Endodermal cell (in vitro differentiated cells): ENCODE measurements around the gene TCF7L2. TPM values are rescaled to one million over a fixed set of nuclear protein-coding genes. Genes with fewer than 3 reads are reported as not detected.

Source experiments
- DNase-seq: peaks from one replicate; pipeline ENCODE4 v3.0.0-alpha.2; 2017
- H3K27ac ChIP-seq: 2 replicates; pipeline ENCODE4 v1.5.1; 2013; ENCODE audit warnings: mild to moderate bottlenecking, low read depth, low read length, moderate library complexity
- H3K27me3 ChIP-seq: 2 replicates; pipeline ENCODE4 v1.6.1; 2013; ENCODE audit warnings: mild to moderate bottlenecking, low read length, moderate library complexity; ENCODE audit not compliant: insufficient read depth, control insufficient read depth, poor library complexity, severe bottlenecking
- H3K36me3 ChIP-seq: 2 replicates; pipeline ENCODE4 v1.7.0; 2013; ENCODE audit warnings: mild to moderate bottlenecking, low read length, moderate library complexity; ENCODE audit not compliant: control insufficient read depth, insufficient read depth
- H3K4me1 ChIP-seq: one replicate; pipeline ENCODE4 v1.7.0; 2013; ENCODE audit warnings: low read length; ENCODE audit not compliant: control insufficient read depth, insufficient read depth
- H3K4me3 ChIP-seq: 2 replicates; pipeline ENCODE4 v1.5.1; 2013; ENCODE audit warnings: mild to moderate bottlenecking, low read length, moderate library complexity
- H3K9ac ChIP-seq: 2 replicates; pipeline ENCODE4 v1.6.1; 2013; ENCODE audit warnings: mild to moderate bottlenecking, low read length, moderate library complexity; ENCODE audit not compliant: poor library complexity, severe bottlenecking; ENCODE audit errors: extremely low read depth
- H3K9me3 ChIP-seq: 2 replicates; pipeline ENCODE4 v1.6.1; 2013; ENCODE audit warnings: mild to moderate bottlenecking, low read length, moderate library complexity; ENCODE audit not compliant: control insufficient read depth
- H3K27ac Mint-ChIP-seq: 2 replicates; pipeline ENCODE4 v1.8.0; 2020; ENCODE audit warnings: mixed read lengths
- H3K27me3 Mint-ChIP-seq: 2 replicates; pipeline ENCODE4 v1.8.0; 2021; ENCODE audit warnings: mild to moderate bottlenecking, mixed read lengths; ENCODE audit not compliant: insufficient read depth
- H3K36me3 Mint-ChIP-seq: 2 replicates; pipeline ENCODE4 v1.8.0; 2020; ENCODE audit warnings: low read depth, mixed read lengths
- H3K4me1 Mint-ChIP-seq: 2 replicates; pipeline ENCODE4 v1.8.0; 2020; ENCODE audit warnings: mixed read lengths
- H3K4me3 Mint-ChIP-seq: 2 replicates; pipeline ENCODE4 v1.8.0; 2020; ENCODE audit warnings: mild to moderate bottlenecking, moderate library complexity, mixed read lengths
- H3K9me3 Mint-ChIP-seq: 2 replicates; pipeline ENCODE4 v1.8.0; 2020; ENCODE audit warnings: mild to moderate bottlenecking, mixed read lengths
- WGBS, 2 experiments: methylation state at CpG; one replicate each; pipeline versions ENCODE4 v1.1.5 to v1.1.7; 2013; ENCODE audit warnings: missing lambda C conversion rate in 2 of 2, mixed read lengths in 1 of 2; ENCODE audit not compliant: insufficient coverage in 1 of 2, insufficient read length in 1 of 2; 5-methylcytosine and 5-hydroxymethylcytosine counted together
- total RNA-seq, 2 donors: library from RNA; stranded (reverse); fragmentation: NEBNext Ultra II Directional in 1 of 2; extraction: Animal tissue kit (Norgen Biotek cat#: 25700) in 1 of 2; gene quantifications; 2 replicates in 1 of 2; 3 replicates in 1 of 2; pipeline ENCODE4 v1.2.1, GENCODE V29; 2021
- TF ChIP-seq, protein P1 (sequence below): fragments of 200-600 bp; sonication (generic); conservative IDR thresholded peaks from 2 replicates; pipeline ENCODE4 v1.5.0; 2021; ENCODE audit warnings: antibody characterized with exemption, mild to moderate bottlenecking

The TCF7L2 gene
- total RNA-seq, 2 donors from 2014 or later: 73.2 to 105 TPM

DNA sequence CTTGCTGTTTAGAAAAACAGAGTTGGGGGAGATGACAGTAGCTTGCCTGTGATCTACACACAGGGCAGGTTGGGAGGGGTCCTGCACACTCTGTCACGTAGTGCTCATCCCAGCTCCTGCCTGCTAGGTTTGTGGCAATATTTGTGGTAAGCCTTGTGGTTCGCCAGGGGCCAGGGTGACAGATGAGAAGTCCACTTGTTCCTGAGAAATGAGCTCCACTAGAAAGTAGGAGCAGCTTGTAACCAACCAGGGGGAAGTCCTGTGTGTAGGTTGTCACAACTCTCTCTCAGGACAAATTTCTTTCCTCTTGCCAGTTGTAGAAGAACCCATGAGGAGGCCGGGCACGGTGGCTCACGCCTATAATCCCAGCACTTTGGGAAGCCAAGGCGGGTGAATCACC lies 147.0 kb downstream of the TCF7L2 start:
- no peaks in the 10 kb centered on the region for H3K9me3 Mint-ChIP-seq
- H3K27ac Mint-ChIP-seq: peak overlapping the region; percentile 52
- H3K27ac ChIP-seq: no peak overlapping the region
- peaks cover 44% of the 10 kb centered on the region for H3K4me1 Mint-ChIP-seq
- peaks cover 9% of the 10 kb centered on the region for H3K4me1 ChIP-seq
- H3K4me3 Mint-ChIP-seq: no peak overlapping the region
- H3K36me3 Mint-ChIP-seq: peaks cover 80% of the 10 kb centered on the region
- H3K36me3 ChIP-seq: peaks cover 71% of the 10 kb centered on the region
- no peak overlapping the region for H3K9ac ChIP-seq
- 85 to 100% methylated on average over 2 to 6 of the region's 6 CpGs for WGBS, 2 experiments
- no peaks in the 10 kb centered on the region for H3K27me3 Mint-ChIP-seq
- DNase-seq: peak; percentile 28
- no peaks in the 10 kb centered on the region for H3K9me3 ChIP-seq
- H3K4me3 ChIP-seq: no peak overlapping the region
- no peaks in the 10 kb centered on the region for H3K27me3 ChIP-seq
- TF ChIP-seq, protein P1, sequence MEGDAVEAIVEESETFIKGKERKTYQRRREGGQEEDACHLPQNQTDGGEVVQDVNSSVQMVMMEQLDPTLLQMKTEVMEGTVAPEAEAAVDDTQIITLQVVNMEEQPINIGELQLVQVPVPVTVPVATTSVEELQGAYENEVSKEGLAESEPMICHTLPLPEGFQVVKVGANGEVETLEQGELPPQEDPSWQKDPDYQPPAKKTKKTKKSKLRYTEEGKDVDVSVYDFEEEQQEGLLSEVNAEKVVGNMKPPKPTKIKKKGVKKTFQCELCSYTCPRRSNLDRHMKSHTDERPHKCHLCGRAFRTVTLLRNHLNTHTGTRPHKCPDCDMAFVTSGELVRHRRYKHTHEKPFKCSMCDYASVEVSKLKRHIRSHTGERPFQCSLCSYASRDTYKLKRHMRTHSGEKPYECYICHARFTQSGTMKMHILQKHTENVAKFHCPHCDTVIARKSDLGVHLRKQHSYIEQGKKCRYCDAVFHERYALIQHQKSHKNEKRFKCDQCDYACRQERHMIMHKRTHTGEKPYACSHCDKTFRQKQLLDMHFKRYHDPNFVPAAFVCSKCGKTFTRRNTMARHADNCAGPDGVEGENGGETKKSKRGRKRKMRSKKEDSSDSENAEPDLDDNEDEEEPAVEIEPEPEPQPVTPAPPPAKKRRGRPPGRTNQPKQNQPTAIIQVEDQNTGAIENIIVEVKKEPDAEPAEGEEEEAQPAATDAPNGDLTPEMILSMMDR: no peak

DNA sequence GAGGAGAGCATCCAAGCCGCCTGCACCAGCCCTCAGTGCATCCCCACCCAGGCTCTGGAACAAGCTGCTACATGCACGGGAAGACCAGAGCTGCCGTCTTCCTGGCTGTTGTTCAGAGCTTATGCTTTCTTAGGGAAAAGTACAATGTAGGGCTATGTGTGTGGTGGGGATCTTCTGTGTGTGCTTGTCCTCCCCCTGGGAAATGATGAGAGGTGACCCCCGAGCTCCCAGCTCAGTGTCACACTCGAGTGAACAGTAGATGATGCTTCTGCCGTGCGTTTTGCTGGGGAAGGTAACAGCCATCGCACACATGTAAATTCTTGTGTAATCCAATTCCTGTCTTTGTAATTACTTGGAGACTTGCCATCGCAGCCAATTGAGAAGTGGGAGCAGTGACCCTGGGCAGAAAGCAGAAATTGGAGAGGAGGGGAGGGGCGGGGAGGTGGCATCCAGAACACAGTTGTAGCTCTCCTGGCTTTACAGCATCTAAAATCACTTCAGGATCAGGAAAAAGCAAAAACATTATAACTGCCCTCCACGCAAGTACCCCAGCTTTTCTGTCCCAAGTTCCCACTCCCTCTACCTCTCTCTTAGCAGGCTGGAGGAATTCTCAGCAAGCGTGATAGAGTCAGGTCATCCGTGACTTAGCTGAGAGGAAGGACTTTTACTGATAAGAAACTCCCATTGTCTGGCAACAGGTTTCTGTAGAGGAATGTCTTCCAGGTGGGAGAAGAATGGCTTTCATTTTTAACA lies 149.6 kb downstream of the TCF7L2 start:
- peak; percentile 61 for DNase-seq
- Mint-ChIP-seq H3K27ac (peak overlapping the region; percentile 35), H3K4me1 (peaks cover 46% of the 10 kb centered on the region), H3K4me3 (no peak overlapping the region), H3K36me3 (peaks cover 69% of the 10 kb centered on the region), H3K9me3 (no peaks in the 10 kb centered on the region), H3K27me3 (no peaks in the 10 kb centered on the region)
- no peaks in the 10 kb centered on the region for H3K27me3 ChIP-seq
- WGBS, 2 experiments: 73 to 75% methylated on average over 8 to 13 of the region's 13 CpGs
- H3K36me3 ChIP-seq: peaks cover 62% of the 10 kb centered on the region
- no peak overlapping the region for H3K27ac ChIP-seq
- H3K4me1 ChIP-seq: peaks cover 14% of the 10 kb centered on the region
- H3K4me3 ChIP-seq: peak overlapping the region; percentile 31
- H3K9ac ChIP-seq: peak overlapping the region; percentile 50
- no peaks in the 10 kb centered on the region for H3K9me3 ChIP-seq
- TF ChIP-seq, protein P1: no peak

DNA sequence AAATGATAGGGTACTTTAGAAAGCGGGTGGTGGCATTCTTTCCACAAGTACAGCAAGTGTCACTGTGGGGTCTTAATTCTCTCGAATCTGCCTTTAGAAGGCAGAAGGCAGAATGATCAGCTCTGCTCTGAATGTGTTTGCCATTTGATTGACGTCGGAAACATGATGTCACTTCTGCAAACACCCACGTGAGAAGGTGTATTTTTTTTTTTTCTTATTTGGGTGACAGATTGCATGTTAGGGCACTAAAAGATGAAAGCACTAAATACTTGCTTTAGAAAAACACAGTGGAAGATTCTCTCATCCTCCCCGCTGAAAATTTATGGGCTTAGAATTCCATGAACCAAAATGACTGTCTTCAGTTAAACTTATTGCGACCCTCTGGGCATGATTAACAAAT lies 150.2 kb downstream of the TCF7L2 start:
- Histone ChIP-seq H3K36me3 (peaks cover 57% of the 10 kb centered on the region), H3K27ac (no peak overlapping the region), H3K27me3 (no peaks in the 10 kb centered on the region), H3K4me3 (no peak overlapping the region), H3K9me3 (no peaks in the 10 kb centered on the region), H3K9ac (no peak overlapping the region), H3K4me1 (peaks cover 14% of the 10 kb centered on the region)
- Mint-ChIP-seq H3K4me1 (peaks cover 51% of the 10 kb centered on the region), H3K4me3 (no peak overlapping the region), H3K36me3 (peaks cover 66% of the 10 kb centered on the region), H3K9me3 (no peaks in the 10 kb centered on the region), H3K27ac (peak overlapping the region; percentile 35), H3K27me3 (no peaks in the 10 kb centered on the region)
- TF ChIP-seq, protein P1: no peak
- no peak for DNase-seq
- WGBS, 2 experiments: 91 to 94% methylated on average over 7 of the region's 7 CpGs
